Tibial nerve (tissue), 4 donors: Measurements from ENCODE around the gene EMID1.

ENCODE experiments used
- CTCF ChIP-seq, 5 experiments: fragments of 200-600 bp in 3 of 5; fragments of 450-650 bp in 2 of 5; sonication (generic) in 3 of 5; IDR thresholded peaks; one replicate each; pipeline ENCODE4 v1.5.1; 2016 to 2019; ENCODE audit warnings: antibody characterized with exemption in 5 of 5, mild to moderate bottlenecking in 3 of 5, moderate library complexity in 2 of 5
- EP300 ChIP-seq, 2 donors: sonication (generic); formaldehyde crosslinking; IDR thresholded peaks; one replicate each; pipeline ENCODE4 v1.6.1; 2017; ENCODE audit warnings: antibody characterized with exemption in 2 of 2, mild to moderate bottlenecking in 1 of 2
- POLR2A ChIP-seq, 2 donors: fragments of 450-650 bp; IDR thresholded peaks; one replicate each; pipeline ENCODE4 v1.6.1; 2017; ENCODE audit warnings: antibody characterized with exemption in 2 of 2, mild to moderate bottlenecking in 2 of 2, moderate library complexity in 2 of 2

- TF ChIP-seq CTCF (IDR thresholded peaks at IDR 0.05) (no peak), EP300 (IDR thresholded peaks at IDR 0.05) (no peak), POLR2A (IDR thresholded peaks at IDR 0.05) (no peak)
These were observed 48.0 kb downstream of the EMID1 start for GRCh38 chr22:29253561-29254285.
